SK-MEL-5 (cell line): ENCODE data around the gene CDC25B. TPM values are rescaled to one million over a fixed set of nuclear protein-coding genes. Genes with fewer than 3 reads are reported as not detected.

Experiments used
- DNase-seq: peaks from one replicate; pipeline ENCODE4 v3.0.0-alpha.2; 2016; ENCODE audit warnings: low read depth, low spot score
- in situ Hi-C: cut with HindIII; loops from 2 replicates; pipeline ENCODE4 v1.10.0; 2016; ENCODE audit warnings: low sequenced_read_pairs, high pct_unique_total_duplicates, low pct_unique_long_range_greater_than_20kb
- total RNA-seq: library from RNA; depleted of rRNA; stranded (reverse); fragments of >200 nt; shearing (Covaris generic); gene quantifications from 2 replicates; pipeline ENCODE4 v1.2.3, GENCODE V29; 2014

CDC25B gene
- total RNA-seq, 1 experiment from 2014 or later: 60.7 TPM

GRCh38 chr20:3797226-3797545 is 1.1 kb downstream of the CDC25B start:
- in situ Hi-C loops: no loop called here
- DNase-seq: no peak

GRCh38 chr20:3797592-3798372 is 1.7 kb downstream of the CDC25B start:
- in situ Hi-C loops: no loop called here
- no peak for DNase-seq

DNA sequence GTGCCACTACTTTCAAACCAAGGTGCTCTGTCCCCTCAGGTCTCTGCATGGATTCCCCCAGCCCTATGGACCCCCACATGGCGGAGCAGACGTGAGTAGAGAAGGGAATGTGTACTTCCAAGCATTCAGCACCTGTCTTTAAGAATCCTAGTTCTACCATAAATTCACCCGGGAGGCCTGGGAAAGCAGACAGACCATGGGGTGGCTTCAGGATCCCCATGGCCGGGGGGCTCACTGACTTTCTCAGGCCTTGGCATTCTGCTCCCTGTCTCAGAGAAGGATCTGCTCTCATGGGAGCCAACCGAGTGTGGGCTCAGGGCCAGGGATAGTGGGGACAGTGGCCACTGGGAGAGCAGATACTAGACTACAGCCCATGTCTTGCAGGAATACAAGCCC is 2.3 kb downstream of the CDC25B start:
- in situ Hi-C loops: no loop called here
- no peak for DNase-seq

DNA sequence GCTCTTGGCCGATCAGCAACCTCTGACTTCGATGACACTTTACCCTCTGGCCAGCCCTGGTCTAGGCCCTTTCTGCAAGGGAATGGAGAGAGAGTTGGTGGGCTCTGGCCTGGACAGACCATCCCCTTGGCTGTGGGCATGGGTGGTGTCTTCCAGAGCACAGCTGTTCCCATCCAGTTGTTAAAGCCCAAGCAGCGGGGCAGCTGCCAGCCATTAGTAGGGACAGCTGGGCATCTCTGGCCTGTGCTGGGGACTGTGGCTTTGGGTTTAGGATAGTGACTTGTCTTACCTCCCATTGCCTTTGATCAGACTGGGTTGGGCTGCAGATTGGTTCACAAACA is 2.8 kb downstream of the CDC25B start:
- in situ Hi-C loops: no loop called here
- DNase-seq: no peak

DNA sequence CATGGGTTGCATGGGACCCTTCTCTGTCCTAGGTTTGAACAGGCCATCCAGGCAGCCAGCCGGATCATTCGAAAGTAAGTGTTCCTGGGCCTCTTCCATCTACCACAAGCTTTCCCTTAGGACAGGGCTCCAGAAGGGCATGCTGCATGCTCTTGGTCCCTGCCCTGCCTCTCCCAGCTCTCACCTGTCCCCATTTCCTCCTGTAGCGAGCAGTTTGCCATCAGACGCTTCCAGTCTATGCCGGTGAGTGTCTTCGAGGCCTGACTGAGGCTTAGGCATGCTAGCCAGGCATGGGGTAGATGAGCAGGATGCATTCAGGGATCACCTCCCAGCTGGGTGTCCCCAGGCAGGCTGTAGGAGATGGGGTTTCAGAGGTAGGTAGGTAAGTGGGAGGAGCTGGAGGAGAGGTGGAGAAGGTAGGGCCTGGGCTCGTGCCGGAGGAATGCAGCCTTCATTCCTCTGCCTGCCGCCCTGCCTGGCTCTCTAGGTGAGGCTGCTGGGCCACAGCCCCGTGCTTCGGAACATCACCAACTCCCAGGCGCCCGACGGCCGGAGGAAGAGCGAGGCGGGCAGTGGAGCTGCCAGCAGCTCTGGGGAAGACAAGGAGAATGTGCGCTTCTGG is 4.3 kb downstream of the CDC25B start:
- in situ Hi-C loops: no loop called here
- DNase-seq: no peak

GRCh38 chr20:3800878-3801260 is 4.8 kb downstream of the CDC25B start:
- no peak for DNase-seq
- in situ Hi-C loops: no loop called here

DNA sequence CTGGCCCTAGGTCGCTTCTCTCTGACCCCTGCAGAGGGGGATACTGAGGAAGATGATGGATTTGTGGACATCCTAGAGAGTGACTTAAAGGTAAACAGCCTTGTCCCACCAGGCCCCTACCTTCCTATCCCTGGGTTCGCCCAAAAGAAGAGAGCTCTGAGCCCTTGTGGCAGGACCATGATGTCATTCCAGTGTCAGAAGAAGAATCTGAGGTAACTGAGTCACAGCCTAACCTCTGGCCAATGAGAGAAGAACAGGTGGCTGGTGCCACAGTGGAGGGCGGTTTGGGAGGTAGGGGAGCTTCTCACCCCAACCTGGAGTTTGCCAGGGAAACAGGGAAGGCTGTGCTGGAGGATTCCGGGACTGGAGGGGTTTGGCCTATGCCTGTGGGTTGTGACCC is 5.2 kb downstream of the CDC25B start:
- in situ Hi-C loops: no loop called here
- no peak for DNase-seq

GRCh38 chr20:3801846-3802245 is 5.7 kb downstream of the CDC25B start:
- no peak for DNase-seq
- in situ Hi-C loops: no loop called here

GRCh38 chr20:3802524-3803239 is 6.6 kb downstream of the CDC25B start:
- in situ Hi-C loops: no loop called here
- no peak for DNase-seq

DNA sequence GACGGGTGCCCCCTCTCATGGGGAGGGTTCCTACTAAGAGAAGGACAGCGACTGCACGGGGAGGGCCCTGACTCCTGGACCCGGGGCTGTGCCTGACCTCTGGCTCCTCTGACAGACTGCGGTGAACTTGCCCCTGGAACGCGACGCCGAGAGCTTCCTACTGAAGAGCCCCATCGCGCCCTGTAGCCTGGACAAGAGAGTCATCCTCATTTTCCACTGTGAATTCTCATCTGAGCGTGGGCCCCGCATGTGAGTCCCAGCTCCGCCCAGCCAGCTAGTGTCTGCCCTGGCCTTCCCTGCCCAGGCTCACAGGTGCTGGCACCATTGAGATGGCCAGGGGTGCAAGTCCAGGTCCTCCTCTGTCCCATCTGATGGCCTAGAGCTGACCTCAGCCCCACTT is 7.2 kb downstream of the CDC25B start:
- in situ Hi-C loops: no loop called here
- no peak for DNase-seq

DNA sequence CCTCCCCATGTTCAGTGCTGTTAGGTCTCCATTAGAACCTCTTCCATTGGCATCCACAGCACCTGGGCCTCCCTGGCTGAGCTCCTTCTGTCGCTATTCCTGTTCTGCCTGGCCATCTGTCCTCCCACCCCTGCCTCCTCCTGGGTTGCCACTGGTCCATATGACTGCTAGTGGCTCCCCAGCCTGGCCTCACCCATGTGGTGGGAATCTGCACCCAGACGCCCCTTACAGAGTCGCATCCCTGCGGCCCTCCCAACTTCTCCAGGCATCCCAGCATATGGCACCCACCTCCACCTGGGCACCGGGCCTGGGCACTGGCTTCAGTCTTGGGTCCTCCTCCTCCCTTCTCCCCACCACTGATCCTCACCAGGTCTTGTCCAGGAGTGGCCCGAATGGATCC is 7.7 kb downstream of the CDC25B start:
- in situ Hi-C loops: no loop called here
- no peak for DNase-seq

DNA sequence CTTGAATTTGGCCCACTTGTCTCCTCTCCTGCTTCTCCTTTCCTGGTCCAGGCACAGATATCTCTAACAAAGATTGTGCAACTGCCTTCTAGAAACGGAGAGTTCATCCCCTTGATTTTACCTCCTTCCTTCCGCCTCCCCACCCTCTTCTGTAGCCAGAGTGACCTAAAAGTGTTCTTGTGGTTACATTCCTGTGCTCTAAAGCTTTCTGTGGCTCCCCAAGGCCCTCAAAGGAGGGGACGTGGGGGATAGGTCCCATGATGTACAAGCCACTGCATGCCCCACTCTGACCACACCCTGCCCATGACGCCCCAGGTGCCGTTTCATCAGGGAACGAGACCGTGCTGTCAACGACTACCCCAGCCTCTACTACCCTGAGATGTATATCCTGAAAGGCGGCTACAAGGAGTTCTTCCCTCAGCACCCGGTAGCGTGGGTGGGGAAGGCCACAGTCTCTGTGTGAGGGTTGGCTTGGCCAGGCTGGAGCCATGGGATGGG is 8.2 kb downstream of the CDC25B start:
- DNase-seq: no peak
- in situ Hi-C loops: no loop called here

DNA sequence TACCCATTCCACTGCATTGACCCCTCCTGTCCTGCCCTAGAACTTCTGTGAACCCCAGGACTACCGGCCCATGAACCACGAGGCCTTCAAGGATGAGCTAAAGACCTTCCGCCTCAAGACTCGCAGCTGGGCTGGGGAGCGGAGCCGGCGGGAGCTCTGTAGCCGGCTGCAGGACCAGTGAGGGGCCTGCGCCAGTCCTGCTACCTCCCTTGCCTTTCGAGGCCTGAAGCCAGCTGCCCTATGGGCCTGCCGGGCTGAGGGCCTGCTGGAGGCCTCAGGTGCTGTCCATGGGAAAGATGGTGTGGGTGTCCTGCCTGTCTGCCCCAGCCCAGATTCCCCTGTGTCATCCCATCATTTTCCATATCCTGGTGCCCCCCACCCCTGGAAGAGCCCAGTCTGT is 8.7 kb downstream of the CDC25B start:
- in situ Hi-C loops: no loop called here
- no peak for DNase-seq

DNA sequence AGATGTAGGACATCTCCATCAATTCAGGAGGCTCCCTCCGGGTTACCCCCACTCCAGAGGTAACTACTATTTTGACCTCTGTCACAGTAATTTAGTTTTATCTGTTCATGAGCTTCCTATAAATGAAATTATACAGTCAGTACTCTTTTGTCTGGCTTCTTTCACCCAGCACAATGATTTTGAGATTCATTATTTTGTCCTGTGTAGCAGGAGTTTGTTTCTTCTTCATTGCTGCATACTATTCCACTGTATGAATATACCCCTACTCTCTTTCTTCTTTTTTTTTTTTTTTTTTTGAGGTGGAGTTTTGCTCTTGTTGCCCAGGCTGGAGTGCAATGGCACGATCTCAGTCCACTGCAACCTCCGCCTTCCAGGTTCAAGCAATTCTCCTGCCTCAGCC is 12.4 kb downstream of the CDC25B start:
- no peak for DNase-seq
- in situ Hi-C loops: no loop called here

- peak; percentile 98 for DNase-seq
- in situ Hi-C loops: no loop called here
These were observed 15.6 kb downstream of the CDC25B start for GRCh38 chr20:3811467-3812258.

DNA sequence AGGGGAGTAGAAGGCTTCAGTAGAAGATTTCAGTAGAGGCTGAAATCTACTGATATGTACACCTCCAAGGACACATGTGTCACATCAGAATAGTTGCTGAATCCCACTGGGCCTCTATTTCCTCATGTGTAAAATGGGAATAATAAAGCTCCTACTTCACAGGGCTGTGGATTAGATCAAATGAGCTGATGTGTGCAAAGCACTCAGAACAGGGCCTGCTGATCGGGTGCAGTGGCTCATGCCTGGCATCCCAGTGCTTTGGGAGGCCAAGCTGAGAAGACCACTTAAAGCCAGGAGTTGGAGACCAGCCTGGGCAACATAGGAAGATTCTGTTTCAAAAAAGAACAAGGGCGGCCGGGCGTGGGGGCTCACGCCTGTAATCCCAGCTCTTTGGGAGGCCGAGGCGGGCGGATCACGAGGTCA is 16.2 kb downstream of the CDC25B start:
- DNase-seq: no peak
- in situ Hi-C loops: no loop called here

DNA sequence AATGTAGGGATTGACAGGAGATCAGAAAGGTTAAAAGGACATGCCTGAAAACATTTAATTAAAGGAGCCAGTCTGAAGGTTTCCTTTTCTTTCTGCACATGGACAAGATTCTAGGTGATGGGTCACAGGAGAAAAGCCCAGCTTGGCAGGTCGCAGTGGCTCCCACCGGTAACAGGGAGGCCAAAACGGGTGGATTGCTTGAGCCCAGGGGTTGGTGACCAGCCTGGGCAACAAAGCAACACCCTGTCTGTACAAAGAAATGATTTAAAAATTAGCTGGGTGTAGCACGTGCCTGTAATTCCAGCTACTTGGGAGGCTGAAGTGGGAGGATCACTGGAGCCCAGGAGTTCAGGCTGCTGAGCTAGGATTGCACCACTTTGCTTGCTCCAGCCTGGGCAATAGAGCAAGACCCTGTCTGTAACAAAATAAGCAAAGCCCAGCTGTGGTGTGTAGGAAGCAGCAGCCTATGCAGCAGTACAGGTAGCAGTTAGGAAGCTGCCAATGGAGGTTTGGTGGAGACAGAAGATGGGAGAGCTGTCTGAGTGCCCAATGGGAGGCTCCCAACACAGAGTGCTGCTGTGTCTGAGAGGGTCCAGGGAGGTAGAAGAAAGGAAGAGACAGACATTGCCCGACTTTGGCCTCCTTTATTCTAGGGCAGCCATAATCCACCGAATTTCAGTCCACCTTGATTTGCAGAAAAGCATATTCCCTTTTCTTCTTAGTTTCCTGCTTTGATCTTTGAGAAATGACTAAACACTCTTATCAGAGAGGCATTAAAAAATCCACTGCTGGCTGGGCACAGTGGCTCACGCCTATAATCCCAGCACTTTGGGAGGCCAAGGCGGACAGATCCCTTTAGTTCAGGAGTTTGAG is 17.1 kb downstream of the CDC25B start:
- in situ Hi-C loops: no loop called here
- DNase-seq: no peak
